Measurements from ENCODE around the gene TRPV3.

- TF ChIP-seq CTCF (IDR thresholded peaks at IDR 0.05) = no peak
- TF ChIP-seq POLR2A (IDR thresholded peaks at IDR 0.05) = no peak
These were observed 44.1 kb downstream of the TRPV3 start for GRCh38 chr17:3513305-3514035.
